ENCODE data around the gene MED29. TPM values are rescaled to one million over a fixed set of nuclear protein-coding genes. Genes with fewer than 3 reads are reported as not detected.

The MED29 gene
- total RNA-seq, 2 experiments from 2014 or later: 28.3 to 31.3 TPM

GRCh38 chr19:39347332-39348164, 43.6 kb upstream of the MED29 start:
- TF ChIP-seq CTCF (conservative IDR thresholded peaks at IDR 0.05; ENCODE audit: low read length) (no peak), EZH2phosphoT487 (IDR thresholded peaks at IDR 0.05; ENCODE audit: borderline replicate concordance, low read depth, low read length) (no peak)
- Histone ChIP-seq H2AFZ (ENCODE audit: low read length) (no peak overlapping the region), H3K79me2 (ENCODE audit: insufficient read depth, low read depth, low read length) (peaks cover 13% of the 10 kb centered on the region; the same call in 1 of the 2 replicates), H3K4me1 (ENCODE audit: insufficient read depth, low read length, poor library complexity, severe bottlenecking) (peaks cover 30% of the 10 kb centered on the region), H4K20me1 (ENCODE audit: insufficient read depth, low read length) (peaks cover 19% of the 10 kb centered on the region; the same call in 1 of the 2 replicates), H3K4me2 (ENCODE audit: low read length) (no peak overlapping the region), H3K9me3 (ENCODE audit: low read length) (no peaks in the 10 kb centered on the region), H3K27ac (ENCODE audit: low read depth, low read length, poor library complexity, severe bottlenecking) (no peak overlapping the region), H3K9me2 (ENCODE audit: insufficient read depth, low read length) (no peaks in the 10 kb centered on the region), H3K36me3 (ENCODE audit: insufficient read depth, low read length) (peaks cover 60% of the 10 kb centered on the region), H3K4me3 (ENCODE audit: low read depth, low read length, poor library complexity, severe bottlenecking) (no peak overlapping the region)
- no TSS peak for BruUV-seq (replicated peaks)
- intact Hi-C loops (cut with micrococcal nuclease; ENCODE audit: unreplicated experiment): no loop called here
- no peak for DNase-seq (ENCODE audit: low spot score)
- ChIA-PET CTCF (ENCODE audit: unreplicated experiment) (no interaction called here), POLR2A (no interaction called here)

- peaks cover 5% of the 10 kb centered on the region; the same call in 1 of the 2 replicates for H4K20me1 ChIP-seq (ENCODE audit: insufficient read depth, low read length)
- no peak overlapping the region for H3K27ac ChIP-seq (ENCODE audit: low read depth, low read length, poor library complexity, severe bottlenecking)
- BruUV-seq (replicated peaks): no TSS peak
- ChIA-PET CTCF (ENCODE audit: unreplicated experiment) (no interaction called here), POLR2A (interaction anchor here (1.0 kb wide), 1 partner anchor 709 kb away, joined by 3 read pairs; no protein-coding TSS in a partner anchor)
- H3K36me3 ChIP-seq (ENCODE audit: insufficient read depth, low read length): peaks cover 66% of the 10 kb centered on the region
- peaks cover 21% of the 10 kb centered on the region for H3K4me1 ChIP-seq (ENCODE audit: insufficient read depth, low read length, poor library complexity, severe bottlenecking)
- no peak overlapping the region for H3K4me3 ChIP-seq (ENCODE audit: low read depth, low read length, poor library complexity, severe bottlenecking)
- H3K4me2 ChIP-seq (ENCODE audit: low read length): no peak overlapping the region
- no peaks in the 10 kb centered on the region; the same call in 1 of the 2 replicates for H3K79me2 ChIP-seq (ENCODE audit: insufficient read depth, low read depth, low read length)
- H3K9me2 ChIP-seq (ENCODE audit: insufficient read depth, low read length): no peaks in the 10 kb centered on the region
- no peak for DNase-seq (ENCODE audit: low spot score)
- intact Hi-C loops (cut with micrococcal nuclease; ENCODE audit: unreplicated experiment): no loop called here
- no peaks in the 10 kb centered on the region for H3K9me3 ChIP-seq (ENCODE audit: low read length)
- no peak overlapping the region for H2AFZ ChIP-seq (ENCODE audit: low read length)
- TF ChIP-seq CTCF (conservative IDR thresholded peaks at IDR 0.05; ENCODE audit: low read length) (no peak), EZH2phosphoT487 (IDR thresholded peaks at IDR 0.05; ENCODE audit: borderline replicate concordance, low read depth, low read length) (no peak)
These were observed 41.9 kb upstream of the MED29 start for GRCh38 chr19:39349326-39349725.

- no peaks in the 10 kb centered on the region for H3K9me3 ChIP-seq (ENCODE audit: low read length)
- H3K4me3 ChIP-seq (ENCODE audit: low read depth, low read length, poor library complexity, severe bottlenecking): no peak overlapping the region
- no peak for DNase-seq (ENCODE audit: low spot score)
- peaks cover 5% of the 10 kb centered on the region; the same call in 1 of the 2 replicates for H4K20me1 ChIP-seq (ENCODE audit: insufficient read depth, low read length)
- intact Hi-C loops (cut with micrococcal nuclease; ENCODE audit: unreplicated experiment): no loop called here
- H2AFZ ChIP-seq (ENCODE audit: low read length): no peak overlapping the region
- no peak overlapping the region for H3K4me2 ChIP-seq (ENCODE audit: low read length)
- H3K36me3 ChIP-seq (ENCODE audit: insufficient read depth, low read length): peaks cover 74% of the 10 kb centered on the region
- H3K9me2 ChIP-seq (ENCODE audit: insufficient read depth, low read length): no peaks in the 10 kb centered on the region
- H3K27ac ChIP-seq (ENCODE audit: low read depth, low read length, poor library complexity, severe bottlenecking): no peak overlapping the region
- BruUV-seq (replicated peaks): no TSS peak
- peaks cover 21% of the 10 kb centered on the region for H3K4me1 ChIP-seq (ENCODE audit: insufficient read depth, low read length, poor library complexity, severe bottlenecking)
- ChIA-PET CTCF (ENCODE audit: unreplicated experiment) (no interaction called here), POLR2A (no interaction called here)
- no peaks in the 10 kb centered on the region for H3K79me2 ChIP-seq (ENCODE audit: insufficient read depth, low read depth, low read length)
- TF ChIP-seq EZH2phosphoT487 (IDR thresholded peaks at IDR 0.05; ENCODE audit: borderline replicate concordance, low read depth, low read length) (no peak), CTCF (conservative IDR thresholded peaks at IDR 0.05; ENCODE audit: low read length) (no peak)
These were observed 41.0 kb upstream of the MED29 start for GRCh38 chr19:39350156-39350555.
